ENCODE results near the gene ANKEF1.

DNA sequence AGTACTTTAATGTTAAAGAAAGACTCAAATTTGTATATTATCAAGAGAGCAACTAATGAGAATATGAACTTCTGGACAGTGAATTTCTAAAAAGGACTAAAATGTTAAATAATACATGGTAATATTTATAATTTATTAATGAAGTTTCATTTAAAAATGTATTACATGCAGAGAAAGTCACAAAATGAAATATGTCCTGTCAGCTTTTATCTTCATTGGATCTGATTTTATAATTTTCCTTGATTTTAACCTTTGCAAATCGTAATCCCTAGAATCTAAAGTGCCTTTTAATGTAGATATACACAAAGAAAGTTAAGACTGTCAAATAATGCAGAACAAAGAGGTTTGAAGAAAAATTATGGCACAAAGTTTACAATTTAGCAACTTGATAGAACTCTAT is 16.4 kb downstream of the ANKEF1 start:
- TF ChIP-seq, protein P1, sequence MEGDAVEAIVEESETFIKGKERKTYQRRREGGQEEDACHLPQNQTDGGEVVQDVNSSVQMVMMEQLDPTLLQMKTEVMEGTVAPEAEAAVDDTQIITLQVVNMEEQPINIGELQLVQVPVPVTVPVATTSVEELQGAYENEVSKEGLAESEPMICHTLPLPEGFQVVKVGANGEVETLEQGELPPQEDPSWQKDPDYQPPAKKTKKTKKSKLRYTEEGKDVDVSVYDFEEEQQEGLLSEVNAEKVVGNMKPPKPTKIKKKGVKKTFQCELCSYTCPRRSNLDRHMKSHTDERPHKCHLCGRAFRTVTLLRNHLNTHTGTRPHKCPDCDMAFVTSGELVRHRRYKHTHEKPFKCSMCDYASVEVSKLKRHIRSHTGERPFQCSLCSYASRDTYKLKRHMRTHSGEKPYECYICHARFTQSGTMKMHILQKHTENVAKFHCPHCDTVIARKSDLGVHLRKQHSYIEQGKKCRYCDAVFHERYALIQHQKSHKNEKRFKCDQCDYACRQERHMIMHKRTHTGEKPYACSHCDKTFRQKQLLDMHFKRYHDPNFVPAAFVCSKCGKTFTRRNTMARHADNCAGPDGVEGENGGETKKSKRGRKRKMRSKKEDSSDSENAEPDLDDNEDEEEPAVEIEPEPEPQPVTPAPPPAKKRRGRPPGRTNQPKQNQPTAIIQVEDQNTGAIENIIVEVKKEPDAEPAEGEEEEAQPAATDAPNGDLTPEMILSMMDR (IDR thresholded peaks at IDR 0.05), result no peak
- no peak for TF ChIP-seq EZH2 (IDR thresholded peaks at IDR 0.05; ENCODE audit: borderline replicate concordance, insufficient read depth, low read depth, low read length, poor library complexity, severe bottlenecking)
